HG03039 (cell line): ENCODE results near the gene ONECUT1.

Experiments
- ATAC-seq: cut with Tn5 transposase; IDR thresholded peaks from one replicate; pipeline ENCODE4 v1.9.1; 2021; ENCODE audit warnings: mild to moderate bottlenecking, moderate library complexity; ENCODE audit not compliant: unreplicated experiment

Gene ONECUT1

DNA sequence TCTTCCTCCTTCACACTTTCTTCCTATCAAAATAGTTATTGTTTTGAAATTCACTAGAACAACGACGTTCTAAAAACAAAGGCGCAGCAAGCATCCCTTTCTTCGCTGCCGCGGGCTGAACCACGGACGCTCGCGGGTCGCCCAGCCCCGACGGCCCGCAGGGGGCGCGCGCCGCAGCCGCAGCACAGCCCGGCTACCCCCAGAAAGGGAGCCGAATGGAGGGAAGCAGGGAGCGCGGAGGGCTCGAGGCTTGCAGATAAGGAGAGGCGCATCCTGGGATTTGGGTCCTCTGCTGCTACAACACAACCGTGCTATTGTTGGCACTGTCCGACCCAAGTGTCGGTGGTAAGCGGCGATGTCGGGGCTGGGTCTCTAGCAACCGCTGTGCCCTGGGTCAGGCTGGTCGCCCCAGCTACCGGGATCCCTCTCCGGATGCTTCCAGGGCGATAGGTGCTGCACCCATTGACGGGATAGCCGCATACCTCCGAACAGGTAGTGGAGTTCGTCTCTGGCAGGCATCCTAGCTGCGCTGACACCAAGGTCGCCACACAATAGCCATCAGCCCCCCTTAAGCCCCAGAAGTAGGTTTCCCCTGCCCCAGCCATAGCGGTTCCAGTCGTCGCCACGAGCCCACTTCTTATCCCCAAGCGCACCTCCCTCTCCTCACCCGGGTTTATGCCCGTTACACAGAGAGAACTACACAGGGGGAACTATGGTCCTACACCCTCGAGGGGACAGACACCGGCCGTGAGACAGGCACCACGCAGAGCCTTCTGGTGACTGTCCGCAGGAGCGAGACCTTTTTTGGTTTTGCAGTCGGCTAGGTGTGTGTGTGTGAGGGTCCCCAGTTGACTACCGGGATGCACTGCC, 6.0 kb downstream of the ONECUT1 start:
- no peak for ATAC-seq

DNA sequence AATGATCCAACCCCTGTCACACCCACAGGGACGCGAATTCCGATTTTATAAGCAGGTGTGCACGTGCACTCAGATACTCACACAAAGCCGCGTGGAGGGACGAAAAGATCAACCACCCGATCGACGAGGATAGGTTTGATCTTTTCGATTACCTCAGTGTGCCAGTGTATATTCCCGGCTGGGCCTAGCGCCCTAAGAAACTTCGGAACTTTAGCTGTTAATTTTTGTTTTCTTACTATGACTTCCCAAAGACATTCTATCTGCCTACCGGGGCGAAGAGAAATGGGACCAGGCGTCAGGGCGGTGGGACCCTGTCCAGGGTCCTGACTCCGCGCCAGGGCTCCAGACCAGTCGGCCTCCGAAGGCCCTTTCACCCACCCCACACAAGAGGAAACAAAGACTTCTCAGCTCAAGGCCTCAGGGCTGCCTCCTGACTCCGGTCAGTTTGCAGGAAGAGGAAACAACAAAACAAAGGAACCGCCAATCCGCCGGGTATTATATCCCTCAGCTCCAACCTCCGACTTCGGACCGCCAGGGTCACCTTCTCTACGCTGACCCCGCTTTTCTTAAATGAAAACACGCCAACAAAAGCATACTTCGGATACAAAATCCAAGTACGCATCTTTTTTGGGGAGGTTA, 6.8 kb downstream of the ONECUT1 start:
- ATAC-seq, result no peak

DNA sequence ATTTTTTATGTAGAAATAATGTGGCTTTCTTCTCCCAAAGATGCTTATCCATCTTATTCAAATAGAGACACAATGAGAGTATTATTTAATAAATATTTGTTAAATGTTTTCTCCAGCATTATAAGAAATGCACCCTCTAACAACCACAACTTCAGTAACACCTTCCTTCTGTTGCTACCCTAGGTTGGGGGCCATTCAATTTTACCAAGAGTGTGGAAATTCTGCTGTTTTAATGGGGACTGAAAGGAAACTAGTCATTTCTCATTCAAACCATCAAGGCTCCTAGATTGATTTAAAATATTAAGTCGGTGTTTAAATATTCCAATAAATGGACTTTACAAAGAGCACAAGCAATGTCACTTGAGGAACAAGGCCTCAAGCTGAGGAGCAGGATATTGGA, 7.6 kb downstream of the ONECUT1 start:
- no peak for ATAC-seq

- ATAC-seq, result peak; percentile 78
Measured at GRCh38 chr15:52780172-52780980, 9.8 kb downstream of the ONECUT1 start.

- ATAC-seq, result no peak
Measured at GRCh38 chr15:52778457-52778856, 11.7 kb downstream of the ONECUT1 start.

DNA sequence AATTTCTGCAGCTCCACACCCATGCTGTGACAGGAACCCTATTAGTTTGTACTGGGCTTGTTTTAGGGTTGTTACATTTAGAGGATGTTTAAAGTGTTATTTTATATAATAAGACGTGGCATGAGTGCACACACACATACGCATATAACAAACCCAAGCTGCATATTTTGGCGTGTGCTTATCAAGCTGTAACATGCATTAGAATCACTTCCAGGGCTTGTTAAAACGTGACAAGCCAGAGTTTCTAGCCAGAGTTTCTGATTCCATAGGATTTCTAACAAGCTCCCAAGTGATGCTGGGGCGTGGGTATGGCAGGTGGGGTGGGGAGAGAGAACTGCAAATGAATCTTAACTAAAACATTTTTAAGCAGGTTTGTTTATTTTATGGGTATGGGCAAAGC, 17.4 kb downstream of the ONECUT1 start:
- ATAC-seq, result no peak

DNA sequence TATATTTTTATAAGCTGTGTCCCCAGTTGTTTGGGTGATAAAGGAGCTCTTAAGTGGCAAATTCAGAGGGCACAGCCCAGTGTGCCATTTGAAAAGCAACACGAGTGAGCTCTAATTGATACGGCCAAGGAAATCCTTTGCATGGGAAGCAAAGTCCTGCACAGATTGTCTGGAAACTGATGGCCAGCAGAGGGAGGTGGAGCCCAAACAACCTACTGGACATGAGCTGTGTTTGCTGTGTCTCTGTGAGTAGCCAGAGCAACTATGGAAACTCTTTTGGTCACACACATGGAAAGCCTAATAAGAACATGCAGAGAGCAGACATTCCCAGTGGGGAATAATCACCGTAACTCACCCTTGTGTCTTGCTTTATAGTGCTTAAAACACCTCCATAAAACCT, 24.4 kb downstream of the ONECUT1 start:
- ATAC-seq, result no peak

DNA sequence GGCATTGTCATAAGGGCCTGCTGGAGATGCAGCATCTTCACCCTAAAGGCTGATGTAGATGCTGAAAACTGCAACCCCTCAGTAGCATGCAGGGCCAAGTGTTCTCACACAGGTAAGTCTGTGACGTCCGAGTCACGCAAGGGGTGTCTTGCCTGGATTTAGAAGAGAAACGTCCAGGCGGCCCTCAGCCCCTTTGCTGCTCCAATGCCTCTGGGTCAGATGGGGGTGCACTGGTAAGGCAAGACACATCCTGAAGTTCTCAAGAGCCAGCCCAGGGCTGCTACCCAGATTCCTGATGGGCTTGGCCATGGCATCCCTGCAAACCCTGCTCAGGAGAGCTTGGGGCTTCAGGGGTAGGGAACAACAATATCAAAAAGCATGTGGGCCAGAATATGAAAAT, 25.4 kb downstream of the ONECUT1 start:
- no peak for ATAC-seq

DNA sequence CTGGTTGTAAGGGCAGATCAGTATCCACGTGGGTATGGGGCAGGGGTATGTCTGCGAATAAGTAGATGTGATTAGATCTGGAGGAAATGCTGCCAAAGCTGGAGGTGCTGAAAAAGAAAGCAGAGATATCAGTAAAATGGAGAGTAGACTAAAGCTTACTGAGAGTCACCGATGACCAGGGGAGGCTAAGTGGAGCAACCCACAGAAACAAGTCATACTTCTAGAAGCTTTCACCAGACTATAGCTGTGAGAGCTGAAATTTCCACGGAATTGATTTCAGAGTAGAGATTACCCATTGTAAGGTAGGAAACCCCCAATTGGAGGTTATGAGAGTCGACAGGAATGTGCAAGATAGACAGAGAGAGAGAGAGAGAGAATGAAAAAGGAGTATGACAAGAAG, 27.5 kb downstream of the ONECUT1 start:
- ATAC-seq, result no peak

GRCh38 chr15:52760562-52760961, 29.6 kb downstream of the ONECUT1 start:
- no peak for ATAC-seq

DNA sequence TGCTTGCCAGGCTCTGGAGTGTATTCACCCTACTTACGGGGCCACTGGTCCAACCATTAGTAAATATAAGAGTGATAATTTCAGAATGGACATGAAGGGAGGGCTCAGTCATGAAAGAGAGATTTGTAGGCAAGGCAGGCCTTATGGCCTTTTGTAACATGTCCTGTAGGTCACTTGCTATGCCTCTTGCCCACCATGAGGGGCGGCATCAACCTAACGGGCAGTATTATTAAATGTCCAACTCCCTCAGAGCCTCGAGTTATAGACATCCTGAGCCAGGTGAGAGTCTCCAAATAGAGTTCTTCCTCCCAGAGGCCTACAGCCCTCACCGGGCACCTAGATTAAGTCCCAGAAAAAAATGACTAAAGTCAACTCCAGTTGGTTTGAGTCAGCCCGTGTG, 30.2 kb downstream of the ONECUT1 start:
- no peak for ATAC-seq

DNA sequence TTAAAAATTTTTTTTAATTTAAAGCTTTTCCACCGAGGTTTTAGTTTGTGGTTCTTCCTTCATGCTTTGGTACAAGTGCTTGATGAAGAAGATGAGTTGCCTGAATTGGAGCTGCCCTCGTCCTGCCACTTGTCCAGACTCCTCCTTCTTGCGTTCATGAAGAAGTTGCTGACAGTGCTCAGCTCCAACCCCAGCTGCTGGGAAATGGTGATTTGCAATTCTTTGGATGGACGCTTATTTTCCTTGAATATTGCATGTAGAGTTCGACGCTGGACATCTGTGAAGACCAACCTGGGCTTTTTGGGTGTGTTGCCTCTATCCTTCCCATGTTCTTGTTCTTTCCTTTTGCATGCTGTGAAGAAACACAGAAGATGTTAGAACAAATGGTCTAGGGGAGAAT, 32.6 kb downstream of the ONECUT1 start:
- no peak for ATAC-seq

GRCh38 chr15:52751522-52751921, 38.6 kb downstream of the ONECUT1 start:
- no peak for ATAC-seq

GRCh38 chr15:52749258-52749657, 40.9 kb downstream of the ONECUT1 start:
- no peak for ATAC-seq

DNA sequence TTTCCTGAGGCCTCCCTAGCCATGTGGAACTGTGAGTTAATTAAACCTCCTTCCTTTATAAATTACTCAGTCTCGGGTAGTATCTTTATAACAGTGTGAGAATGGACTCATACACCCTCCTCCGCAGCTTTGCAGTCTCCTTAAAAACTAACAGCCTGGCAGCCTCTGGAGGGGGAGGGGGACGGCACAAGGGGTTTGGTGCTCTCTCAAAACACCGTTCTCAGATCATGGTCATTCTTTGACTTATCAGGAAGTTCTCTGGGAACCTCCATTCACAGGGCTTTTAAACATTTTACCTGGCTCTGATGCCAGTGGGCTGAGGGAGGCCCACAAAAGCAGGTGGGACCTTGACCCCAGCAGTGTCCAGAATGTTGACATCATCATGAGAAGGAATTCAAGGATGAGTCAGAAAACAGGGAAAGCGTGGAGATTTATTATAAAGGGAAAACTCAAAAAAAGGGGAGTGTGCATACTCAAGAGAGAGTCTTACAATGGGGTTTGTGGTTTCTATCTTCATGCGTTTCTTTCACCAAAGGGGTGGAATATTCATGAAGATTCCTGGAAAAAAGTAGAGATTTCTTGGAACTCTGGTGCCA, 43.9 kb downstream of the ONECUT1 start:
- ATAC-seq, result no peak

- no peak for ATAC-seq
Measured at GRCh38 chr15:52745326-52746161, 44.6 kb downstream of the ONECUT1 start.

DNA sequence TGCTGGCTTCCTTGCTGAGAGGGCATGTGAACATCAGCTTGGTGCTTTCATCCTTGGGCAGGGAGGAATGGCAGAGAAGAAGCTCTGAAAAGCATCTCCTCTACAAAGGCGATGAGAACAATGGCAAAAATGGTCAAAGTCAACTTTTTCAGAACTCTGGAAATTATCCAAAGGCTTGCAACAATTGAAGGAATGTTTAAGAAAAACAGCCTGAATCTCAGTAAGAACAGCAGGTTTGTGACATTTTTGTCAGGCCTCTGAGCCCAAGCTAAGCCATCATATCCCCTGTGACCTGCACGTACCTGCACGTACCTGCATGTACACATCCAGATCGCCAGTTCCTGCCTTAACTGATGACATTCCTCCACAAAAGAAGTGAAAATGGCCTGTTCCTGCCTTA, 51.8 kb downstream of the ONECUT1 start:
- no peak for ATAC-seq

- no peak for ATAC-seq
Measured at GRCh38 chr15:52737720-52738119, 52.4 kb downstream of the ONECUT1 start.

DNA sequence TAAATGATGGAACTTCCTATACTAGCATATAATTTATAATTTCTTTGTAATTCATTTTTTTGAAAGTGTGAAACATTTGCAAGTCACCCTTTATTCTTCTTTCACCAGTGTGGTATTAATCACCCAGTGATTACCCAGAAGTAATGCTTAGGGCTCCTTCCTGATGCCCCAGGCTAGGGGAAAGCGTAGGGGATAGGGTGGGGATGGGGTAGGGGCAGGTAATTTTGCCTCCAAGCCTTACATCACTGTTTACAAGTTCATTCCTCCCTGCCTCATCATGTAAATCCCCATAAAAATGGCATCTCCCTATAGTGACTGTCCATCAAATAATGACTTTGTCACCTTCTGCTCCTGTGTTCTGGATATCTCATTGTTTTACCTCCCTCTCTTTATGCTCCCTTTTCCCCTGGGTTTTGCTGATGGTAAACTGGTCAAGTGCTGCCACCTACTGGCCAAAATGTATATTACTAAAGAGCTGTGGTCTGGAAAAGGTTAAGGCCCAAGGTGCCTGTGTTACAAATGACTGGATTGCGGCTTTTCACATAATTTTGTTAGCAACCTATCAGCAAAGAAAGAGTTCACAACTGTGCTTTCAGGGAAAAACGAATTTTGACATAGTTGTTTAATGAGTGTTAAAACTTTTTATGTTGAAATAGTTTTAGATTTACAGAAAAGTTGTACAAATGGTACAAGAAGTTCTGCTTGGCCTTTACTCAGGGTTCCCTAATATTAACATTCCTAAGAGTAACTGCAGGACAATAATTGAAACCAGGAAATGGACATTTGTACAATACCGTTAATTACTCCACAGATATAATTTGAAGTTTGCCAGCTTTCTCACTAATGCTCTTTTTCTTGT, 54.7 kb downstream of the ONECUT1 start:
- peak; percentile 79 for ATAC-seq
